22Rv1 (cell line): ENCODE results near the gene UPK3A.

Experiments
- CTCF ChIP-seq: fragments of 450-650 bp; IDR thresholded peaks from 2 replicates; pipeline ENCODE4 v1.5.1; 2017; ENCODE audit warnings: mild to moderate bottlenecking
- ZFX ChIP-seq: fragments of 450-650 bp; IDR thresholded peaks from 2 replicates; pipeline ENCODE4 v1.6.1; 2017; ENCODE audit warnings: antibody characterized with exemption, borderline replicate concordance

- TF ChIP-seq CTCF (no peak), ZFX (no peak)
Observed at GRCh38 chr22:45292731-45293442, 8.1 kb downstream of the UPK3A start.
